GM12875 (cell line): ENCODE data around the gene ARL9.

ENCODE experiments used
- H3K4me3 ChIP-seq: one replicate; pipeline ENCODE4 v1.5.1; 2011; ENCODE audit warnings: low read depth, low read length, control low read depth
- TF ChIP-seq, protein P1 (sequence below): IDR thresholded peaks from 2 replicates; pipeline ENCODE4 v1.5.1; 2011; ENCODE audit warnings: low read depth, mild to moderate bottlenecking, control low read depth, inconsistent platforms, low read length, moderate library complexity, borderline replicate concordance; ENCODE audit not compliant: insufficient read depth

The ARL9 gene

DNA sequence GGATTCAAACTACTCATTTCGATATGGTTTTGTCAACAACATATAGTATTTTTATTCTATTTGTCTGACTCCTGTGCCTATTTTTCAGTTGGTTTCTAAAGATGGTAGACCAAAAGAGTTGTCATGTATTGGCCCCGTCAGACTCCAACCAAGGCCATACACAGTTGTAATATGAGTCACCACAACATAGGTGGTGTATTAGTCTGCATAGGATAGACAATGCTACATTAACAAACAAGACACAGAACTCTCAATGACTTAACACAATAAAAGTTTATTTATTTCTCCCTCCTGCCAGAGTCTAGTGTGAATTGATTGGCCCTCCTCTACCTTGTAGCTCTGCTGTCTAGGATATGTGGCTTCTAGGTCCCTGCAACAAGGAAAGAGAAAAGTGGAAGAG is 45.9 kb downstream of the ARL9 start:
- TF ChIP-seq, protein P1, sequence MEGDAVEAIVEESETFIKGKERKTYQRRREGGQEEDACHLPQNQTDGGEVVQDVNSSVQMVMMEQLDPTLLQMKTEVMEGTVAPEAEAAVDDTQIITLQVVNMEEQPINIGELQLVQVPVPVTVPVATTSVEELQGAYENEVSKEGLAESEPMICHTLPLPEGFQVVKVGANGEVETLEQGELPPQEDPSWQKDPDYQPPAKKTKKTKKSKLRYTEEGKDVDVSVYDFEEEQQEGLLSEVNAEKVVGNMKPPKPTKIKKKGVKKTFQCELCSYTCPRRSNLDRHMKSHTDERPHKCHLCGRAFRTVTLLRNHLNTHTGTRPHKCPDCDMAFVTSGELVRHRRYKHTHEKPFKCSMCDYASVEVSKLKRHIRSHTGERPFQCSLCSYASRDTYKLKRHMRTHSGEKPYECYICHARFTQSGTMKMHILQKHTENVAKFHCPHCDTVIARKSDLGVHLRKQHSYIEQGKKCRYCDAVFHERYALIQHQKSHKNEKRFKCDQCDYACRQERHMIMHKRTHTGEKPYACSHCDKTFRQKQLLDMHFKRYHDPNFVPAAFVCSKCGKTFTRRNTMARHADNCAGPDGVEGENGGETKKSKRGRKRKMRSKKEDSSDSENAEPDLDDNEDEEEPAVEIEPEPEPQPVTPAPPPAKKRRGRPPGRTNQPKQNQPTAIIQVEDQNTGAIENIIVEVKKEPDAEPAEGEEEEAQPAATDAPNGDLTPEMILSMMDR = no peak
- H3K4me3 ChIP-seq = no peak overlapping the region

DNA sequence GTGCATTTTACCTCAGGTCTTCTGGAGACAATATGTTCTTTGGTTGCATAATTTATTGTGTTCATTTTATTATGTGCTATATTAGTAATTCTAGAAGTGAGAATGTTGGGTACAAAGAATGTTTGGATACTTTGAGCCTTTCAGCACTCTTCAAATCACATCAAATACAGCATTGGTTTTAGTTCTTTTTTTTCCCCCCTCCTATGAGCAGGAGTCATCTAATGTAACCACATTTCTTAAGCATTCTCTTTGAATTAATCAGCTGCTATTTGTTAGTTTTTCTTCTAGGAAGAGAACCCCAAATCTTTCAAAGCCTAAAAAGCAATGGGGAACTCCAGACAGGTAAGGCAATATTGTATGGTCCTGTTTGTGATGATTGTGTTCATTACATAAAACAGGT is 46.7 kb downstream of the ARL9 start:
- TF ChIP-seq, protein P1 = no peak
- H3K4me3 ChIP-seq = no peak overlapping the region

DNA sequence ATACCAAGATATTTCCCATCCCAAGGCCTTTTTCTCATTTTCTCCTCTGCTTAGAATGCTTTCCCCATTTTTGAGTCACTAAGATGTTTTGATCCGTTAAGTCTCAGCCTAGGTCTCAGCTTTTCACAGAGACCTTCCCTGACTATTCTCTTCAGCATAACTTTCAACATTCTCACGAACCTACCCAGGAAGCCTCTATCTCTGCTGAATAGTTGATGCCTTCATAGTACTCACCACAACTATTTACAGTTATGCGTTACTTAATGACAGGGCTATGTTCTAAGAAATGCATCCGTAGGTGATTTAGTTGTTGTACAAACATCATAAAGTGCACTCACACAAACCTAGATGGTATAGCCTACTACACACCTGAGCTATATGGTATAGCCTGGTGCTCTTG is 64.5 kb downstream of the ARL9 start:
- no peak overlapping the region for H3K4me3 ChIP-seq
- TF ChIP-seq, protein P1 = no peak
